NCI-H524 treated with DMSO at 0.1 percent for 48 hours (cell line): ENCODE results near the gene GPS1.

Experiments used
- DNase-seq: peaks from one replicate; lab custom pipeline; 2025; lab: John Stamatoyannopoulos, UW

The GPS1 gene

DNA sequence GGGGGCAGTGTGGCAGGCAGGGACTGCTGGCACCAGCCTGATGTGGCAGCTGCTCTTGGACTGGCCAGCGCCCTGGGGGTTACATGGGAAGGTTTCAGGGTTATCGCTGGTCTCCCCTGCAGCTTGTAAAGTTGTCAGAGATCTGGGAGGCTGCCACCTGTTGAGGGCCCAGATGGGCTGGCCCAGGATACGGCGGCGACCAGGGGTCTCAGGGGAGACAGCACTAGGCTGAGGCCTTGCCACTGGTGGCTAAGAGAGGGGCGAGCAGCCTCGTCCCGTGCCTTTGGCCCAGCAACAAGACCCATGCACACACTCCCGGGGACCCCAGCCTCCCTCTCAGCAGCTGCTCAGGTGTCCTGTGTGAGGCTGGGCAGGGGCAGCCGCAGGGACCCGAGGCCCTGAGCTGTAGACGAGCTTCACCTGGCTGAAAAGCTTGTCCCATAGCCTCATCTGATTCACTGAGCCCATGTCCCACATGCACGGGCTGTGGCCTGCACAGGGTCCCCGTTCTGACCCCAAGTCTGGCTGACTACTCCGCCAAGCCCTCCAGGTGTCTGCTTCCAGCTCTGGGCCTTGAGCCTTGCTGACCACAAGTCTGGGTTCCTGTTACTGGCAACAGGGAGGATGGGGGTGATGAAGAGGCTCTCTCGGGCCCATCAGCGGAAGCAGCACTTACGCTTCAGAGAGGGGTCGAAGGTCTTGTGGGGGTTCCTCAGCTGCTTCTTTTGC is 7.7 kb downstream of the GPS1 start:
- DNase-seq: no peak

DNA sequence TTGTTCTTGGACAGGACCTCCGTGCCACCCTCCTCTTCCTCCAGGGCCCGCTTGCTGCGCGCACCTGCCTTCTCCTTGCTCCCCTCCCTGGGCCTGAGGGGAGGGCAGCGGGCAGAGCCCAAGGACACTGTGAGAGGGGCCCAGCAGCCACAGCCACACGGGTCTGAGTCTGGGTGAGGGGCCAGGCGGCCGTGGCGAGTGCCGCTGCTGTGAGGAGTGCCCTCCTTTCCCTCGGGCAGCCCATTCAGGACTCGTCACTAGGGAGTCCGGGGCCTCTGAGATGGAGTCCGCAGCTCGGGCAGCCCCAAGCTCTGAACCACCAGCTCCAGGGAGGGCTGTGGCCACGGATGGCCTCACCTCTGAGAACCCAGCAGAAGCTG is 8.3 kb downstream of the GPS1 start:
- DNase-seq: no peak

DNA sequence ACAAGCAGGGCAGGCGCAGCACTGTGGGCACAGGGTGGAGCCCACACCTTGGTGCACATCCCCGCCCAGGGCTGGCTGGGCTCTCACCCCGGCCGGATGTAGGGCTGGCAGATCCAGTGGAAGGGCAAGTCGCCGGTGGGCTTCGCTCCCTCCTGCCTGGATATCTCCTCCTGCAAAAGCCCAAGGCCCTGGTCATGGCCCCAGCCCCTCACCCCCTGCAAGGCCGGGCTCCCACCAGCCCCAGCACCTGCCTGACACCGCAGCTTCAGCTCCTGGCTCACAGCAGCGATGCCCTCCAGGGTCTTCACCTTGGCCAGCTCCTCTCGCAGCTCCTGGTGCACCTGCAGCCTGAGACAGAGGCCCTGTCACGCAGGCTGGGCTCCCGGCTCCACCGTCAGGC is 8.9 kb downstream of the GPS1 start:
- DNase-seq: no peak

DNA sequence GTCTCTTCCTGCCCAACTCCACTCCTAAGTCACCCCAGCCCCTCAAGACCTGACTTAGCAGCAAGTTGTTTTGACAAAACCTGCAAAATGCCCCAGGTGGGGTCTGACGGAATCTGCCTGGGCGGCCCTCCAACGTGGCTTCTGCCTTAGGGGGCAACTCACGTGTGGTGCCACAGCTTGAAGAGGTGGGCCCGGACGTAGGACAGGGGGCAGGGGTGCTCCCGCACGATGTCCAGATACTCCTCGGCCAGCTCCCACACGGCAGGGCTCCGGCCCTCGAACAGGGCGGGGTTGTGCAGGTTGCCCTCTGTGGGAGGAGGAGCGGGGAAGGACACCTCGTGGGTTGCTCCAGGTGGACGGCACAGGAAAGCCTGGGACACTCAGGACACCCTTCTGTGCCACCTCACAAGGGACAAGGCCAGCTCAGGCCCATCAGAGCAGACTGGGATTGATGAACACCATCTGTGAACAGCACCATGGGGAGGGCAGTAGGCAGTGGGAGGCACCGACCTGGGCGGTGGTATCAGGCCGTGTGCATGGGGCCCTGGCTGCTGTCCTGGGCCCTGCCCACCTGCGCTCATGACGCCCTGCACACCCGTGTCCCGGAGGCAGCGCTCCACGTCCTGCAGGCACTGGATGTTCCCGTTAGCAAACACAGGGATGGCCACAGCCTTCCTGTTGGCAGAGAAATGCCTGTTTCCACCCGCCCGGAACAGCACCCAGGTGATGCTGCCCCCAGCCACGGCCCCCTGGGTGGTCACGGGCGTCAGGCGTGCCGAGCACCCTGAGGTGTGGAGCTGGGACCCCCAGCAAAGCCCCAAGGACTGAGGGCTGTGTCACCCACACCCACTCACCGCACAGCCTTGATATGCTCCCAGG is 9.6 kb downstream of the GPS1 start:
- DNase-seq: no peak

DNA sequence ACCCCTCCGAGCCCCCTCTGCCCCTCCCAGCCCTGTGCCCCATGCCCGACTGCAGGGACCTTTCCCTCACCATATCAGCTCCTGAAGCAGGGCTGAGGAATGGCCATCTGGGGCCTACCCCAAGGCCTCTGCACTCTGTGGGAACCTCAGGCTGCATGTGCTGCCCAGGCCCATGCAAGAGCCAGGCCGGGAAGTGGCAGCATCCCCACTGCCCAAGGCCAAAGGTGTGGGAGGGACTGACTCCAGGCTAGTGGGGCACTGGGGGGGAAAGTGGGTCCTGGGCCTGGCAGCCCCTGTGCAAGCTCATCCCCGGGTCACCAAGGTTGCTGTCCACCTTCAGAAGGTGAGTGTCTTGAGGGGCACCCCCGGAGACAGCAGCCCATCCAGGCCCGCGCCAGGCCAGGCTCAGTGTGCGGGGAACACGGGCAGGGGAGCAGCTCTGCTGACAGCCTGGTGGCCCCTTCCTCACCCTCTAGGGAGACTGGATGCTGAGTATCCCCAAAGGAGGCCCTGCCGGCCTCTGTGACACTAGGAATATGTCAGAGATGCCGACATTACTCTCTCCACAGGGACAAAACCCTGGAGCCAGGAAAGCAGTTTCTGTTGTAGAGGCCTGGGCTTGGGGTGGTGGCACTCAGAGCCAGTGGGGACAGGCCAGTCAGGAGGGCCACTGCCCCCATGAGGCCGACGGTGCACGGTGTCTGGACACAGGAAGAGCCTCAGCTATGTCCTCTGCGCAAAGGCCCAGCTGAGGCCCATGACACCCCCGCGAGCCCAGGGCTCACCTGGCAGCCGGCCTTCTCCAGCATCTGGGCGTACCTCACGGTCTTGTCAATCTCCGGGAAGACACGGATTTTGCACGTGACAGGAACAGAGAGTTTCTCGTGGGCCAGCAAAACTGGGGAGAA is 10.6 kb downstream of the GPS1 start:
- DNase-seq: no peak

DNA sequence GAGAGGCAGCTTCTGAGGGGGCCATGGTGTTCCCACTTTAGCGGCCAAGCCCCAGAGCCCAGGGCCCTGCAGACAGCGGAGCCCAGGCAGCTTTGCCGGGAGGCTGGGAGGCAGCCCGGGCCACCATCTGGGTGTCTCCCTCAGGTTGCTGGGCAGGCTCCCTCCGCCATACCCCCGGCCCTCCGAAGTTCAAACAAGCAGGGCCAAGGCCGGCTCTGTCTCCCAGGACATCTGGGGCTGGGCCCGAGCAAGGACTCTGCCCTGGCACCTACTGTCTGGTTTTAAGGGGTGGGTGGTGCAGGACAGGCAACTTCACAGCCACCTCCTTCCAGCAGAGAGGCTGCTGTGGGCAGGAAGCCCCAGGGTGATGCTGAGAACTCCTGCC is 11.3 kb downstream of the GPS1 start:
- DNase-seq: no peak

DNA sequence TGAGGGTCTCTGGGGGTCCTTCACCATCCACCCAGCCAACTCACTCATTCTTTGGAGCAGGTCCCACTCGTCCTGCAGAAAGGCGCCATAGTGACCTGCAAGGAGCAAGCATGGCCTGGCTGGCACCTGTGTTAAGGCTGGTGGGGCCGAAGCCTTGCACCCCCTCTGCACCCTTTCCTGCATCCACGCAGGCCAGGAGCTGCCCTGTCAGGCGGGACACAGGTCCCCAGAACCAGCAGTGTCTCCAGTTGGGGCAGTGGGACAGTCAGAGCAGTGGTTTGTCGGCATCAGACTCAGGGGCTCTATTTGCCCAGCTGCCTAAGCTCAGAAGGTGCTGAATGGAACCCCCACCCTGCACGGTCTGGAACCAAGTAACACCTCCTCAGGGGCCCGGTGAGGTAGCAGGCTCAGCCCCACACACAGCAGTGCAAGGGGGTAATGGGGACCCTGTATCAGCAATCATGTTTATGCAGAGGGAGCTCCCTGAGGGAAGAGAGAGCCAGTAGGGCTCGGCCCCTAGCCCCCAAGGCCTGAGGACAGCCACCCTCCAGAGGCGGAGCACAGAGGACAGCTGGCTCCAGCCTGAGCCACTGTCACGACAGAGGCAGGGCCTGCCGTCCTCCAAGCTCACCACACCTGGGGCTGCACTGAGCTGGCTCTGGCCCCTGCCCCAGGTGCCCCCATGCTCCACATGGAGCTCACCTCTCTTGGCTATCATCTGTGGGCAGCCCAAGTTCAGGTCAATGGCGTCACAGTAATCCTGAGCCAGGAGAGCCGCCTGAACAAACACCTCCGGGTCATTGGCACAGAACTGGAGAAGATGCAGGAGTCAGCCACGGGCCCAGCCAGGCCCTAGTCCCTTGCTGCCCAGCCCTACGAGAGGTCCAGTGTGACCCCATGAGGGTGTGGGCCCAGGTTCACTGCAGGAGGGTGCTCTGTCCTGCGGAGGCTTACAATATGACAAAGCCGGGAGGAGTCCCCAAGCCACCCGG is 12.0 kb downstream of the GPS1 start:
- DNase-seq: no peak

DNA sequence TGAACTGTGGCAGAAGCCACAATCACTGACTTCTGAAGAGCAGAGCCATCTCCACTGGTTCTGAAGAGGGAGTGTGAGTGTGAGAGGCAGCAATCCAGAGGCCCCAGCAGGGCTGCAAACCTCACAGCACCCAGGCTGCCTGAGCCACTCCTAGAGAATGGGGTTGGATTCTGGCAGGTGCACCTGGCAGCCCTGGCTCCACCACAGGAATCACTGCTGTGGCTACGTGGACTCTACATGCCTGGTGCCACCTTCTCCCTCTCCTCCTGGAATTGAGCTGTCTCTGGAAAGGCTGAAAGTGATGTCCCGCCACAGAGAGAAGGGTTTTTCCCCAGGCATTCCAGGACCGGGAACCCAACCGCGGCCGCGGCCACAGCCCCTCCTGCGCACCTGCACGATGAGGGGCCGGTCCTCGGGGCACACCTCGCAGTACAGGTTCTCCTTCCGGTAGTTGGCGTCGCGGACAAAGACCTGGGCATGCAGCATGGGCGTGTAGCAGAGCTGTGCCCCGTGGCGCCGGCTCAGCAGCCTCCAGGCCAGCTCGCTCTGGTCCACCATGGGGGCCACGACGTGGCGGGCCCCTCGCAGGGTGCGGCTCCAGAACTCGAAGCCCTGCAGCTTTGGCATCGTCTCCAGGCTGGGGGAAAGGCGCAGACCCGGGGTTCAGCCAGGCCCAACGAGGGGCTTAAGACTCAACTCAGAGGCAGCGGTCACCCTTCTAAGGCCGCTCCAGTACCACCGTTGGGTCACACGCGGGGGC is 12.9 kb downstream of the GPS1 start:
- no peak for DNase-seq

DNA sequence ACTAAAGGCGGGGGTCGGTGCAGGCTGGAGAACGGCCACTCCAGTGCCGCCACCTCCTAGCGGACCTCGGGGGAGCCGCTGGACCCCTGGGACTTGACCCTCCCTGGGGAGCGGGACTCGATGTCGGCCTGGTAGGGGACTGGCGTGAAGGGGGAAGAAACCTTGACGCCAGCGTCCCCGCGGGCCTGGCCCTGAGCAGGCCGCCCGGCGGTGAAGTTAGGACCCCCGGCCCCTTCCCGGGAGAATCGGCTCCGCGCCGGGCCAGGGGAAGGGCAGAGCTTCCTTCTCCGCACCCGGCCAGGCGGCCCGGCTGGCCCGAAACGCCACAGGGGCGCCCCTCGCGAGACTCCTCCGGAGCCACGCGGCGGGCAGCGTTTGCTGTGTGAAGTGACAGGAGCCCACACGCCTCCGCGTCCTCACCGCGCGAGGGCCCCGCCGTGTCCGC is 13.5 kb downstream of the GPS1 start:
- no peak for DNase-seq

DNA sequence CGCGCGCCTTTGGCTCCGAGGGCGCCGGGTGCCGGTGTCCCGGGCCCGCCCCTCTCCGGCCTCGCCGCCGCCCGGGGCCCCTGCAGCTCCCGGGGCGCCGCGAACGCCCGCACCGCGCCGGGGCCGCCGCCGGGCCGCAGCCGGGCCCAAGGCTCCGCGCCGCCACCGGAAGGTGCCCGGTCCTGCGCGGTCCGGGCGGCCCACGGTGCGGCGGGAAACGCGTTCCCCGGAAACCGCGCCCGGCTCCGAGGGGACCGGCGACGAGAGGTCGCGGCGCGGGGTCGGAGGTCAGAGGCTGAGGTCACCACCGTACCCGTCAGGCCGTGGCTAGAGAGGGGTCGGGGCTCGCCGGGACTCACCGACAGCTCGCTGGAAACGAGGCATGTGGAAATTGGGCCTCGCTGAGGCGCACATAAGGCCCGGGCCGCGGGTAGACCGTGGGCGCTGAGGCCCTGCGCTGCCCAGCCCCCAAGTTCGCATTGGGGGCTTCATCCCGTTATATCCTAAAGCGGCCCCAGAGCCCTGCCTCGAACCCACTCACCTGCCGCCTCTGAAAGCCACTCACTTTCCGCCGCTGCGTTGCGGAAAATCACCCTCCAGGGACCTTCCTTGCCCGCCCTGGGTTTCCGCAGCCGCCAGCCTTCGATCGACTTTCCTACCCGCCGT is 14.1 kb downstream of the GPS1 start, which contains the start of gene DUS1L:
Gene DUS1L (minus strand): TSS at position 167 of the 666 bp plus-strand sequence. CDS start 745 bp downstream, outside the sequence.
- DNase-seq: no peak

DNA sequence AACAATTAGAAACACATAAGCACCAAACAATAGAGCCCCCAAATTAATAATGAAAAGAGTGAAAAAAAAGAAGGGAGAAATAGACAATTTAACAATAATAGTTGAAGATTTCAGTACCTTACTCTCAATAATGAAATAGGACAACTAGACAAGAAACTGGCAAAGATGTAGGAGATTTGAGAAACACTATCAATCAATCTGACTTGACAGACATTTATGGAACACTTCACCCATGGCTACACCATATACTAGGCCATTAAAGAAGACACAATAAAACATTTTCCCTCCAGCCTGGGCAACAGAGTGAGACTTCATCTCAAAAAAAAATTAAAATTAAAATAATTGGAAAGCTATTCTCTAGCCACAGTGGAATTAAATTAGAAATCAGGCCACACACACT is 18.9 kb downstream of the GPS1 start:
- DNase-seq: no peak

DNA sequence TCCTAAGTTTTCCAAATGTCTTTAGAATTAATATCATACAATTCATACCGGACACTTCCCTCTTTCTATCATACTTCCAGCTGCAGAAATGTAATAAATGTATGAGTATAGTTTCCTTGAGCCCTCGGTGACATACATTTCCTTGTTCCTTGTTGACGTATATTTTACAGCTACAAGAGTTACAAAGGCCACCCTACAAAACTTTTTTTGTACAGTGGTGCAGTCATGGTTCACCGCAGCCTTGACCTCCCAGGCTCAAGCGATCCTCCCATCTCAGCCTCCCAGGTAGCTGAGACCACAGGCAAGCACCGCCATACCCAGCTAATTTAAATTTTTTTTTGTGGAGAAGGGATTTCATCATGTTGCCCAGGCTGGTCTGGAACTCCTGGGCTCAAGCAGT is 21.1 kb downstream of the GPS1 start:
- DNase-seq: no peak

DNA sequence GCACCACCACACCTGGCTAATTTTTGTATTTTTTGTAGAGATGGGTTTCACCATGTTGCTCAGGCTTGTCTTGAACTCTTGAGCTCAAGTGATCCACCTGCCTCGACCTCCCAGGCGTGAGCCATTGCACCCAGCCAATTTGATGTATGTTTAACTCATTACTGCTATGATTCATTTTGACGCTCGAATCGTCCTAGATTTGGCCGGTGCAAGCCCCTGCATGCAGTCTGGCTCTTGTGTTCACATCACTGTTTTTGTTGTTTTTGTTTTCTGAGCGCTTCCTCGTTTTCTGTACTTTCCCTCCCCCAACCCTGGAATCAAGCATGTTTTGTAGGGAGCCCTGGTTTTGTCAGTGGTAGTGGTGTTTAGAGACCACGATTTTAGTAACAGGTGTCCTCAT is 21.7 kb downstream of the GPS1 start:
- no peak for DNase-seq

DNA sequence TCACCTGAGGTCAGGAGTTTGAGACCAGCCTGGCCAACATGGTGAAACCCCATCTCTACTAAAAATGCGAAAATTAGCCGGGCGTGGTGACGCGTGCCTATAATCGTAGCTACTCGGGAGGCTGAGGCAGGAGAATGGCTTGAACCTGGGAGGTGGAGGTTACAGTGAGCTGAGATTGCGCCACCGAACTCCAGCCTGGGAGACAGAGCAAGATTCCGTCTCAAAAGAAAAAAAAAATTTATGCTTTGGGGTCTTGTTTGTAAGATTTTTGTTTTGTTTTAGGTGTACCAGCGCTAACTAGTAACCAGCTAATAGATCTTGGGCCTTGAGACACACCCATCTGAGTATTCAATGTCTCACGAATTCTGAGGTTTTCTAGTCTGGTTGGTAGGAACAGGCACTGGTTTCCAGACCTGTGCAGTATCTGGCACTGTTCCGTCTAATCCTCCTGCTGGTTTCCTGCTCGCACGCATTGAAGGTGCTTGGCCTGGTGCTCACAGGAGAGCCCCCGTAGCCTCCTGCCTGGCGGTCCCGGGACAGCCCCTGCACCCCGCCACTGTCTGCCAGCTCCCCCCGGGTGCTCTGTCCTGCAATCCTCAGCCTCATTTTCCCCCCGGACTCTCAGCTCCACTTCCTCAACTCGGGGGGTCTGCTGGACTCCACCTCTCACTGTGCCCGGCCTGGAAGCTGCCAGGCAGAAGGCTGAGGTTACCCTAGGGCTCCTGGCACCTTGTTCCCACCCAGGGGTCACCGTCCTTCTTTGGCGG is 24.5 kb downstream of the GPS1 start:
- no peak for DNase-seq

DNA sequence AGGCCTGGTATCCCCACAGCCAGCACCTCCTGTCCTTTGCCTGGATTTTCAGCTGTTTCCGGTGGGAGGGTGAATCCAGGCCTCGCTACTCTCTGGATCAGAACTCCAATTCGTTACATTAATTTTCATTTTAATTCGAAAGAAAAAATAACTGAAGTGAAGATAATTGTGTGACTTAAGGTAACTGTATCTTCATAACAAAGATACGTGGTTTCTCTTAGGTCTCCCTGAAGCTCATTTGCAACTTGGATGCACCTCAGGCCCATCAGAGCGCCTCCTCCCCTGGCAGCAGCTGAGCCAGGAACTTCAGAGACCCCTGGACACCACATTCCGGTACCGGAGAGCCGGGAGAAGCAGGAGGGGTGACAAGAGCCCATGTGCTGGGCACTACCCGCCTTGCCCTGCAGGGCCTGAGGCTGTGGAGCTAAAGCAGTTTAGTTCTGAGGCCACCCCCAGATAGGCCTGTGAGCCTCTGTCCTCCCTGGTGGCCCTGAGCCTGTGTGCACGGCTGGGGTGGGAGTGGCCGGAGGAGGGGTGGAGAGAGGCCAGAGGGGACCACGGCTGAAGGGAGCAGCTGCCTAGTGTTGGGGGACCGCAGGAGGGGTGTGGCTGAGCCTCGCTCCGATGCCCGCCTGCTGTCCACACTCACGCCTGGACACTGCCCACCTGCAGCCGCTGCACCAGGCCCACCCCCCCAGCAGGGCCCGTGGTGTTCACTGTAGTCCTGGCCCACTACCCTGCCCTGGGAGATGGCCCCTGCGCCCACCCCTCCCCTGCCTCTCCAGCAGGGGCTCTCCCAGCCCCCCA is 25.3 kb downstream of the GPS1 start:
- DNase-seq: no peak

DNA sequence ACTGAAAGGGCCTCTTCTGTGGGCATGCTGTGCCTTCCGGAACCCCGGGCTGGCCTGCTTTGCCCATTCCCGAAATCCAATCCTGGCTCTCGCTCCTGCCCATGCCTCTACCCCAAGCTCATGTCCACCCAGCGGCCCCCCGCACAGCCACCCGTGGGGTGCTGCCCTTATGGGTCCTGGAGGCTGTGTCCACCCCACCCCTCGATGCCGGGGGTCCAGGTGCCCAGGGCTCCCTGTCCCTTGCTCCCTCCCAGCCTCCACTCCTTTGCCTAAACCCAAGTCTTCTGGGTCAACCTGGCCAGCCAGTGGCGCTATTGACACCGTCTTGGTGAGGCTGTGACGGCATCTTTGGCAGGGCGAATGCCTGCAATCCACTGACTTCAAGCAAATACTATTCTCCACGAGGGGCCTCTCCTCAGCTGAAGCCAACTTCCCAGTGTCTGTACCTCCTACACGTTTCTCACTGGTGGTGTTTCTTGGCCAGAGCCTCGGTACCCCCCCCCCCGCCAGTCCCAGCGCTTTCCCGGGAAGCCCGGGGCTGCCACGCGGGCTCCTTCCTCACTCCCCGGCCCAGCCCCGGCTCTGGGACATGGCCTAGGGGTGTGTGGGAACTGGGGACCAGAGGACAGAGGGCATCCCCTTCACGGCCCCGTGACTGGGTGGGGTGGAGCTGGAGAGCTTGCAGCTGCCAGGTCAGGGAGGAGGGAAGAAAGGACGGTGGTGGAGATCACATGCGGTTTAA is 26.1 kb downstream of the GPS1 start:
- DNase-seq: no peak

DNA sequence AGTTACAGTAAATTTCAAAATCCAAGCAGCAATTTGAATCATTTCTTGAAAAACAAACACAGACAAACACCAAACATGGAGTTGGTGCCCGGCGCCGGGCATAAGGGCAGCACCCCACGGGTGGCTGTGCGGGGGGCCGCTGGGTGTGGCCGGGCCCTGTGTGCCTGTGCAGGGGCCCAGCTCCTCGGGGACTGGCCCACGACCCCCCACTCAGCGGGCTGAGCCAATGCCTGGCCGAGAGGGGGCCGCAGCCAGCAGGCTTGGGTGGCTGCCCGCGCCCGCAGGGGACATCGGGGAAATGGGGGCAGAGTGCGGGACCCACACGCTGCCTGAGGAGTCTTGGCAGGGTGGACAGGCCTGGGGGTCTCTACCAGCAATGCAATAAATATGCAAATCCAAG is 26.7 kb downstream of the GPS1 start:
- DNase-seq: no peak
